ENCODE data around the gene ZNF679.
"Not testable (repeated sequence)": the region's sequence is repeated elsewhere in the genome, so short reads cannot be mapped to it uniquely, and the experiment has no call there.

The ZNF679 gene

DNA sequence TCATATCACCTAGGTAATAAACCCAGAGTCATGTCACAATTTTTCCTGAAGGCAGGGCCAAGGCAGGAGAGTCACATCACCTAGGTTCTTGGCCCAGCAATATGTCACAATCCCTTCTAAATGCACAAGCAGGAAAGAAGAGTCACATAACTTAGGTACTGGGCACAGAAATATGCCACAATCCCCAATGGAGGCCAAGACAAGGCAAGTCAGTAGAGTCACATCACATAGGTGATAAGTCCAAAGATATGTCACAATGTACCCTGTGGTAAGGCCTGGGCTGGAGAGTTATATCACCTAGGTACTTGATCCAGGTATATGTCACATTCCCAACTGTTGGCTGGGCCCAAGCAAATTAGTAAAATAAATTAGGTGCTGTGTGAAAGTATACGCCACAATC is at the start of gene ZNF679:
Gene ZNF679 (plus strand): TSS at position 301 of the 400 bp plus-strand sequence. CDS start 20,644 bp downstream, outside the sequence.
- DNase-seq = not testable (repeated sequence)

DNA sequence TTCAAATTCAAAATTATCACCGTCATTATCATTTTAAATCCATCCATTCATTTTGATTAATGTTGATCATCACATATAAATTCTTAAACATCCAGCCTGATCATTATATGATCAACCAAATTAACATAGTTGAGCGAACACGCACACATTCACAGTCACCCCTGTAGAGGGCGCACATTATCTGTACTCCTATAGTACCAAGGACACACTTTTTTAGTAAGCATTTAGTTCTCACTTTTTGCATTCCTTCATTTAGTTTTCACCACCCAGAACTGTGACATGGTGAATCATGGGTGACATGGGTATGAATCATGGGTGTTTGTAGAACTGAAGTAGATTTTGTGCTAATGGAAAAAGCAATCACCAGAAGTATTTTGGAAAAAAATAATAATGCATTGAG is 47.3 kb upstream of the ZNF679 start:
- DNase-seq = no peak

DNA sequence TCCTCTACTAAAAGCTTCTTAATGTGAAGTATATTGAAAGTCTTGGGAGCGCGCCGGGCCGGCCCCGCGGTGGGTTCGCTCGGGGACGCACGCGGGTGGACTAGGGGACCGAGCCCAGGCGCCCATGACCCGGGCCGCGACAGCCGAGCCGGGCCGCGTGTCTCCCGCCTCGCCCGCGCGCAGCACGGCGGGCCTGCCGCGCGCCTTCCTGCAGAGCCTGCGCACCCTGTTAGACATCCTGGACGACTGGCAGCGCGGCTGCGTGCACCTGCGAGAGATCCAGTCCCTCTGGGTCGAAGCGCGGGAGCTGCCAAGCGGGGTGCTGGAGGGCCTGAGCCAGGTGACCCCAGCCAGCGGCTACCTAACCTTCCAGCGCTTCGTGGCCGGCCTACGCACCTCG is 46.7 kb upstream of the ZNF679 start:
- no peak for DNase-seq

DNA sequence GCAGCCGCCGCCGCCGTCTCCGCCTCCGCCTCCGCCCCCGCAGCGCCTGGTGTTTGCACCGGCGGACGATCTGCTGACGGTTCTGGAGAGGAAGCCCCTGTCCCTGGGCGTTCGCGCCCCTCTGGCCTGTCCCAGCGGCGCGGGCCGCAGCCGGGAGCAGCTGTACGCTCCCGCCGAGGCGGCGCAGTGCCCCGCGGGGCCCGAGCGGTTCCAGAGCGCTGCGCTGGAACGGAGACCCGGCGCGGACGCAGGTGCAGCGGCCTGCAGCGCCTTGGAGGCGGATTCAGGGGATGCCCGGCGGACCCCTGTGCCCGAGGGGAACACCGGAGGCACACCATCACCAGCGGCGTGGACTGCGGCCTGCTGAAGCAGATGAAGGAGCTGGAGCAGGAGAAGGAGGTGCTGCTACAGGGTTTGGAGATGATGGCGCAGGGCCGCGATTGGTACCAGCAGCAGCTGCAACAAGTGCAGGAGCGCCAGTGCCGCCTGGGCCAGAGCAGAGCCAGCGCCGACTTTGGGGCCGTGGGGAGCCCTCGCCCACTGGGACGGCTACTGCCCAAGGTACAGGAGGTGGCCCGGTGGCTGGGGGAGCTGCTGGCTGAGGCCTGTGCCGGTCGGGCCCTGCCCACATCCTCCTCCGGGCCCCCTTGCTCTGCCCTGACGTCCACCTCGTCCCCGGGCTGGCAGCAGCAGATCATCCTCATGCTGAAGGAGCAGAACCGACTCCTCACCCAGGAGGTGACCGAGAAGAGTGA is 46.1 kb upstream of the ZNF679 start:
- no peak for DNase-seq

DNA sequence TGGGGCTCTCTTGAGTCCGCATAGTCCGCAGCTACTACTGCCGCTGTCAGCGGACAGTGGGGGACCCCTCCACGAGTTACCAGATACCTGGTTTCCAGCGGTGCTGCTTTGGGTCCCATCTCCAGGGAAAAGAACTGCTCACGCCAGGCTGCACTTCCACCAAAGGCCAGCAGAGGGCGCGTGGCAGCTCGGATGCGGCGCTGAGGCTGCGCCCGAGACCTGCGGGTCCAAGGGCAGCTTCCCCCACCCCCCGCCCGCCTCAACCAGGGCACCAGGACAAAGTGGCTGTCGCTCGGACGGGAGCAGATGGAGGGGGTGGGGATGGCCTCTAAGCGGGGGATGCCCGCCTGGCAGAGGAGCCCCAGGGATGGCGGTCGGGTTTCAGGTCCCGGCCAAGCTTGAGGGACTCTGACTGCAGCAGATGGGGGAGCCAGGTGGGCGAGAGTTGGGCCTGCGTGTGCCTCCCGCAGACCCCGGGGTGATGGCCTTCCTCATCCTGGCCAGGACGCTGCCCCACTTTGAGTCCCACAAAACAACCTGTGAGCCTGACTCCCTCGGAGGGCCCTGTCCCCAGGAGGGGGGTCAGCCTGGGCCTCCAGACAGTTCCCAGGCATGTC is 45.0 kb upstream of the ZNF679 start:
- peak; percentile 11 for DNase-seq

DNA sequence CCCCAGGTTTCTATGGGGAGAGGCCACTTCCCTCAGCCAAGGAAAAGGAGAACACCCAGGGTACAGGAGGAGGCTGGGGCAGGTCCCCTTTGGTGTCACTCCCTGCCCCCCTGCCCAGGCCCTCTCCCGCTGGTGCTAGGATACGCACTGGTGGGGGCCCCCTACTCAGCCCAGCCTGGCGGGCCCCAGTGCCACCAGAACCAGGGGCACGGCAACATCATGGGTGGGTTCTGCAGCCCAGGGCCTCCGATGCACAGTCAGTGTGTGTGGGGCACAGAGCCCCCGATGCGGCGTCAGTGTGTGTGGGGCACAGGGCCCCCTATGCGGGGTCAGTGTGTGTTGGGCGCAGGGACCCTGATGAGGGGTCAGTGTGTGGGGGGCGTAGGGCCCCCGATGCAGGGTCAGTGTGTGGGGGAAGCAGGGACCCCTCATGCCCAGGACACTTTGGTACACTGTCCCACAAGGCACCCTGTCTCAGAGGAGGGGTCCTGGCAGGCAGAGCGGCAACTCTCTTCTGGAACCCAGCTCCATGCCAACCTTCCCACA is 44.4 kb upstream of the ZNF679 start:
- DNase-seq = no peak

DNA sequence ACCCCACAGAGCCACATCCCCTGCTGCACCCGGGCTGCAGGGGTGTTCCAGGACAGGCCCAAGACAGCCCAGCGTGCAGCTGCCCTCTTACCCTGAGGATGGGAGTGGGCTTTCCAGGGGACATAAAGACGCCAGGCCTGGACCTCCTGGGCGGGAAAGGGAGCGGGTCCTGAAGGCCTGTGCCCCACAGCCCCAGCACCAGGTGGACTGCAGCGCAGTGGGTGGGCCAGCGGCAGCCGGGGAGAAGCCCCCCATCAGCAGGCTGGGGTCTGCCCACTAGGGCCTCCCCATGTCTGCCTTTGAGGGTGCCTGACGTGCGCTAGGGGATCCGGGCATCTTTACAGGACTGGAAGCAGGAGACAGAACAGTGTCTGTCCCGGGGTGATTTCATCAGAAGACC is 43.9 kb upstream of the ZNF679 start:
- DNase-seq = no peak

DNA sequence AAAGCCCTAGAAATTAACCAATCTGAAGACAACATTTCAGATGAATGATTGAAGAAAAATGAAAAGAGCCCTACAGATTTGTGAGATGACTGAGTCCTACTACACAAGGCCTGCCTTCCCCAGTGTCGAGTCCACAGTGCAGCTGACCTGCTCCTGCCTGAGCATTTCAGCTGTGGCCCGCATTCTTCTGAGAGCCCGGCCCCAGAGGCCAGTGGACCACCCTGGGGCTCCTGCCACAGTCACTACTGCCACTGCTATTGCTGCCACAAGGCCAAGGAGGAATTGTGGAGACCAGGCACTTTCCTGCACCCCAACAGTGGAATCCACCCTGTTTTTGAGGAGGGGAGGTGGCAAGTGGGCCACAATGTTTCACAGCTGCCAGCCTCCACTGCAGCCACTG is 40.9 kb upstream of the ZNF679 start:
- DNase-seq = no peak

DNA sequence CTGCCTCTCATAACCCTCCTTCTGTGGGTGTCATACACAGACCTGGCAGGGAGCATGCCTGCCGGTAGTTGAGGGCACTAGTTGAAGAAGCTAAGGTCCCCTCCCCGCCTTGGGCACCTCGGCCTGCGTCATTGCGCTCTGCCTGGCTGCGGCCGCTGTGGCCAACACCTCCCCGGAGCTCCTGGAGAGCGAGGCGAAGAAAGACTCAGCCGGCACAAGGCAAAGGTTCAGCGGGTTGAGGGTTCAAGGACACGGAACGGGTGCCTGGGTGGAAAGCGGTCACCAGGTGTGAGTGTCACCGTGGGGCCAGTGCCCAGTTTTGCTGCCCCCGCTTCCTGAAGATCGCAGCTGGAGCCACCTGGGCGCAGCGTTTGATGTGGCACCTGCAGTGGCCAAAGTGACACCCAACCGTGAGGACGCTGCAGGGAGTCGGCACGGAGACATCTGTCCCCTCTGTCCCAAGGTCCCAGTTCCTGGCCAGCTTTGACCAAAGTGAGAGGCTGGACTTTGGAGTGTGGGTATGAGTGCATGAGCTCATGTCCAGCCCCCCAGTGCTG is 36.0 kb upstream of the ZNF679 start:
- no peak for DNase-seq

DNA sequence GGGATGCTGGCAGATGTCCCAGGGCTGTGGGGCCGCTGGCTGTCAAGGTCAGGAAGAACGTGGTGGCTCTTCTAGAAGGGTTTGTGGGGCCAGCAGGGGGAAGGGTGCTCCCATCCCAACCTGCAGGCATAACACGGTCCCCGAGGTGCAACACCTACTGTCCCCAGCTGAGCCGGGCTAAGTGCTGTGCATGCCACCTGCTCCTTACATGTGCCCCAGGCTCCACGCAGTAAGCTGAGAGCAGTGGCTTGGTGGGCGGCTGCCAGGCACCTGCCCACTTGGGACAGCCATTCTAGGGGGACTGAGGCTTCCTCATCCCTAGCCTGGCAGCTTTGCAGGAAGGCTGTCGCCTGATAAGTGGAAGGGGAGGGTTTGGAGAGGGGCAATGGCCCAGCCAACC is 35.5 kb upstream of the ZNF679 start:
- DNase-seq = no peak

DNA sequence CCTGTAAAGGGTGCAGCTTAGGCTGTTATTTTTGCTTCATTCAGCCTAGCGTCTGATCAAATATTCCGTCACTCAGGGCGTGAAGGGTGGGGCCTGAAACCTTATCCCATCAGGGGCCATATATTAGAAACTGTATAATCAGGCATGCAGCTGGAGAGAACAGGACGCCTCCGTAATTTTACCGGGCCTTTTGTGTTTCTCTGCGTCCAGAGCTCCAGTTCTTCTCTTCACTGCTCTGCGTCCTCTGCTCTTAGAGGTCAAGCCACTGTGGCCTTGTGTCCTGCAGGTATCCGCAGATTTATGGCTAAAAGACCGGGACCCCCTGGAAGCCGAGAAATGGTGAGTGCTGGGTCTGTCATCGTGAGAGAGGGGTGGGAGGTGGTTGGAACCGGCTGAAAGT is 21.4 kb upstream of the ZNF679 start, which contains the start of gene ZNF735:
Gene ZNF735 (plus strand): TSS at position 301 of the 400 bp plus-strand sequence. CDS start 0 bp downstream, at position 301.
- no peak for DNase-seq

DNA sequence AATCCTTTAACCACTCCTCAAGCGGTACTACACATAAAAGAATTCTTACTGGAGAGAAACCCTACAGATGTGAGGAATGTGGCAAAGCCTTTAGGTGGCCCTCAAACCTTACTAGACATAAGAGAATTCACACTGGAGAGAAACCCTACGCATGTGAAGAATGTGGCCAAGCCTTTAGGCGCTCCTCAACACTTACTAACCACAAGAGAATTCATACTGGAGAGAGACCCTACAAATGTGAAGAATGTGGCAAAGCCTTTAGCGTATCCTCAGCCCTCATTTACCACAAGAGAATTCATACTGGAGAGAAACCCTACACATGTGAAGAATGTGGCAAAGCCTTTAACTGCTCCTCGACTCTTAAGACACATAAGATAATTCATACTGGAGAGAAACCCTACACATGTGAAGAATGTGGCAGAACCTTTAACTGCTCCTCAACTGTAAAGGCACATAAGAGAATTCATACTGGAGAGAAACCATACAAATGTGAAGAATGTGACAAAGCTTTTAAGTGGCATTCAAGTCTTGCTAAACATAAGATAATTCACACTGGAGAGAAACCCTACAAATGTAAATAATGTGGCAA is 8.5 kb upstream of the ZNF679 start:
- DNase-seq = not testable (repeated sequence)

DNA sequence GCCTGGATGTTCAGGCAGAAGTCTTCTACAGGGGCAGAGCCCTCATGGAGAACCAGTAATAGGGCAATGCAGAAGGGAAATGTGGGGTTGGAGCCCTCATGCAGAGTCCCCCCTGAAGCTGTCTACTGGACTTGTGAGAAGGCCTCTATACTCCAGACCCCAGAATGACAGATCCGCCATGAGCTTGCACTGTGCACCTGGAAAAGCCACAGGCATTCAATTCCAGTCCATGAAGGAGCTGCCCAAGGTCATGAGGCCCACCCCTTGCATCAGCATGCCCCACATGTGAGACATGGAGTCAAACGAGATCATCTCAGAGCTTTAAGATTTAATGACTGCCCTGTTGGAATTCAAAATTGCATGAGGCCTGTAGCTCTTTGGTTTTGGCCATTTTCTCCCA is 4.9 kb upstream of the ZNF679 start:
- no peak for DNase-seq

DNA sequence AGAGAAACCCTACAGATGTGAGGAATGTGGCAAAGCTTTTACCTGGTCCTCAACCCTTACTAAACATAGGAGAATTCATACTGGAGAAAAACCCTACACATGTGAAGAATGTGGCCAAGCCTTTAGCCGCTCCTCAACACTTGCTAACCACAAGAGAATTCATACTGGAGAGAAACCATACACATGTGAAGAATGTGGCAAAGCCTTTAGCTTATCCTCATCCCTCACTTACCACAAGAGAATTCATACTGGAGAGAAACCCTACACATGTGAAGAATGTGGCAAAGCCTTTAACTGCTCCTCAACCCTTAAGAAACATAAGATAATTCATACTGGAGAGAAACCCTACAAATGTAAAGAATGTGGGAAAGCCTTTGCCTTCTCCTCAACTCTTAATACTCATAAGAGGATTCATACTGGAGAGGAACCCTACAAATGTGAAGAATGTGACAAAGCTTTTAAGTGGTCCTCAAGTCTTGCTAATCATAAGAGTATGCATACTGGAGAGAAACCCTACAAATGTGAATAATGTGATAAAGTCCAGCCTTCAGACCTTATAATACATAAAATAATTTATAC is 38.2 kb downstream of the ZNF679 start:
- DNase-seq = no peak

DNA sequence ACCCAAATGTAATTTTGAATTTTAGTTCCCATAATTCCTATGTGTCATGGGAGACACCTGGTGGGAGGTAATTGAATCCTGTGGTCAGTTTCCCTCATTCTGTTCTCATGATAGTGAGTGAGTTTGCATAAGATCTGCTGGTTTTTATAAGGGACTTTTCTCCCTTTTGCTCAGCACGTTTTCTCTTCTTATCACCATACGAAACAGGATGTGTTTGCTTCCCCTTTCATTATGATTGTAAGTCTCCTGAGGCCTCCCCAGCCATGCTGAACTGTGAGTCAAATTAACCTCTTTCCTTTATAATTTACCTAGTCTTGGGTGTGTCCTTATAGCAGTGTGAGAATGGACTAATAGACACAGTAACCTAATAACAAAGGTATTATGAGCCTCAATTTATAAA is 49.4 kb downstream of the ZNF679 start:
- no peak for DNase-seq

DNA sequence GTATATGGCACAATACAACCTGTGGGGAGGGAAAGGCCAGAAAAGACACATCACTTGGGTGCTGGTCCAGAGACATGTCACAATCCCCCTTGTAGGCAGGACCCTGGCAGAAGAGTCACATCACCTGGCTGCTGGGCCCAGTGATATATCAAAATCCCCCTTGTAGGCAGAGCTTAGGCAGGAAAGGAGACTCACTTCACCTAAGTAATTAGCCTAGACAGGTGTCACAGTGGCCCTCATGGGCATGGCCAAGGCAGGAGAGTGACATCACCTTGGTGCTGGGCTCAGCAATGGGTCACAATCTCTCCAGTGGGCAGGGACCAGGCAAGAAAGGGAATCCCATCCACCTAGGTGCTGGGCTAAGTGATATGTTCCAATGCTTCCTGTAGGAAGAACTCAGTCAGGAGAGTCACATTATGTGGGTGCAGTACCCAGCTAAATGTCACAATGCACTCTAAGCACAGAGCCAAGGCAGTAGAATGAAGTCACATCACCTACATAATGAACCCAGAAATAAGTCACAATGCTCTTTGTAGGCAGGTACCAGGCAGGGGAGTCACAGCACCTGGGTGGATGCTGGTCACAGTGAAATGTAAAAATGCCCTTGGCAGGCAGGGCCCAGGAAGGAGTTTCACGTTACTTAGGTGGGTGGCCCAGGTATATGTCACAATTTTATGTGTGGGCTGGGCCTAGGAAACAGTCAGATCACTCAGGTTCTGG is 66.6 kb downstream of the ZNF679 start:
- no peak for DNase-seq

DNA sequence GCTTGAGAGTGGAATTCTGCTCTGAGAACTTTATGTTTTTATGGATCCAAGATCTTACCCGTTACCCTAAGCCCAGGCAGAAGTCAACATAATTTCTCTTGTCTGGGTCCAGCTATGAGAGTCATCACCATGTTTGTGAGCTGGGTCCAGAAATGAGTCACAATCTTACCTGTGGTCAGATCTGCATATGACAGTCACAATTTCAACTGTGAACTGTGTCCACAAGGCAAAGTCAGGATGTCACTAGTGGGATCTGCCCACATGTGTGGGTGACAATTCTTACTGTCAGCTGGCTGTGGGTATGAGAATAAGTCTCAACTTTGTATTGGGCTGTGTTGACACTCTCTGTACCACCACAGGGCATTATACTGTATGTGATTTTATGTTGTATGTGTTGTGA is 69.1 kb downstream of the ZNF679 start:
- DNase-seq = not testable (repeated sequence)

DNA sequence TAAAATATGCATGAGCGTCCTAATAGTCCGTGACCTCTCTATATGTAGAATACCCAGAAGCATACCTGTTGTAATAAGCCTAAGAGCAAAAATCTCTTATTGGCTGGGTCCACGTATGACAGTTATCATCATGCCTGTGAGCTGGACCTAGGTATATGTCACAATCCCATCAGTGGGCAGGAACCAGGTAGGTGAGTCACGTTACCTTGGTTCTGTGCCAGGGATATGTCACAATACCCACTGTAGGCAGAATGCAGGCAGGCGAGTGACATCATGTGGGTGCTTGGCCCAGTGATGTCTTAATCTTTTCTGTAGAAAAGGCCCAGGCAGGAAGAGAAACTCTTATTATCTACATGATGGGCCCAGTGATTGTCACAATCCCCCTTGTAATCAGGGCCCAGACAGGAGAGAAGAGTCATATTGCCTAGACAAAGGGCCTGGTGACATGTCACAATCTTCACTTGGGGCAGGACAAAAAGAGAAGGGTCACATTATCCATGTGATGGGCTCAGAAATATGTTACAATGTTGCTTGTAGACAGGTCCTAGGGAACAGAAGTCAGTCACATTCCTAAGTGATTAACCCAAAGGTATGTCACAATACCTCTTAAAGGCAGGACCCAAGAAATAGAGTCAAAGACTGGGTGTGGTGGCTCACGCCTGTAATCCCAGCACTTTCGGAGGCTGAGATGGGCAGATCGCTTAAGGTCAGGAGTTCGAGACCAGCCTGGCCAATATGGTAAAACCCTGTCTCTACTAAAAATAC is 72.5 kb downstream of the ZNF679 start:
- DNase-seq = no peak

DNA sequence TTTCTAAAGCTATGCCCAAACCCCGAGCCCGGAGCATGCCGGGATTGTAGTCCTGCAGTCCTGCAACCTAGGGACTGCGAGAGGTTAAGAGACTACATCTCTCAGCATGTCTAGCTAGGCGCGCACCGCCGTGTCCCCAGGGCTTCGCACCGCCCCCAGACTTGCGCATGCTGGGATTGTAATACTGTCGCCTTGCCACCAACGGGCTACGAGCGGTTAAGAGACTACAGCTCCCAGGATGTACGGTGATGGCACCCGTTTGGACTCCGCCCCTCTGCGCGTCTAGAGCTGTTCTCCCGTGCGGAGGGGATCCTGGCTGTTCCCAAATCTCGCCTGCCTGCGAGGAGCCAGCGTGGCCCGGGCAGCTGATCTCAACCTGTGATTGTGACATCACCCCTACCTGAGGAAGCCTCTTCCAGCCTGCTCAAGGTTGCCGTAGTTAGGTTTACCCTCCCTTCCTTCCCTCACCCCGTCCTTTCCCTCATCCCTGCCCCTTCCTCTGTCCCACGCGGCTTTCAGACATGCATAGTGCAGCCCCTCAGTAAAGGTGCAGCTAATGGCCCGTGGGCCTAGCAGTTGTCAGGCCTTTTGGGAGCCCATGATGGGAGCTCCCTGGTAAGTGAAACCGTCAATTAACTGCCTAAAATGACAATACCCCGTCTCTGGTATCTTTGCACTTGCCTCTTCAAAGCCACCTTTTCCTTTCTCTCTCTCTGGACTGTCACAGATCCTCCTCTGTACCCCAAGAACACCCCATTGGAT is 79.2 kb downstream of the ZNF679 start:
- DNase-seq = no peak

DNA sequence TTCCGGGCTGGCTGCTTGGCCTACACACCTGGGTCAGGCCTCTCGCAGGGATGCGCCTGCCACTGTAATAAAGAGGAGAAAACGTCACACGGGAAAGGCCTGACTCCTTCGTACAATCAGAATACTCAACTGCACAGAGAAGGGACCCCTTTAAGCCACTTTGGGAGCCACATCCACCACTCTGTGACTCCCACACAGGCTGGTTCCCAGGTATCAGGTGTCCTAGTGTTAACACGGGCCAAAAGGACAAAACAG is 79.7 kb downstream of the ZNF679 start:
- no peak for DNase-seq

DNA sequence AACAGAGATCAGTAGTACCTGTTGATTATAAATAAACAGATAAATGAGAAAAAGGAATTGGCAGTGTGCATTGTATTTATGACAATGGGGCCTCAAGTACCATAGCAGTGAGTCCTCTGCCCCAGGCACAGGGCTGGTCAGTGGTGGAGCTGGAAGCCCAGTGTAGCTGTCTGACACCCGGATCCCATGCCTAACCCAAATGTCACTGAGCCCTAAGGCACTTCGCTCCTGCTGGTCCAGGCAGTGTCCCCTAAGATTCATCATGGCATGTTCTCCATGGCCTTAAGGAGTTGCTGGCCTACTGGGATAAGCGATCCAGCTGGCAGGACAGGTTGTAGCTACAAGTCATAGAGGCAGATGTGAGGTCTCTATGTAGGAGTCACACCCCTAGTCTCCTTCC is 82.2 kb downstream of the ZNF679 start:
- DNase-seq = no peak
